NCI-H2227 treated with DMSO at 0.1 percent for 48 hours (cell line): ENCODE results near the gene UNK.

Experiments
- DNase-seq: peaks from one replicate; lab custom pipeline; 2025; lab: John Stamatoyannopoulos, UW

Gene UNK

DNA sequence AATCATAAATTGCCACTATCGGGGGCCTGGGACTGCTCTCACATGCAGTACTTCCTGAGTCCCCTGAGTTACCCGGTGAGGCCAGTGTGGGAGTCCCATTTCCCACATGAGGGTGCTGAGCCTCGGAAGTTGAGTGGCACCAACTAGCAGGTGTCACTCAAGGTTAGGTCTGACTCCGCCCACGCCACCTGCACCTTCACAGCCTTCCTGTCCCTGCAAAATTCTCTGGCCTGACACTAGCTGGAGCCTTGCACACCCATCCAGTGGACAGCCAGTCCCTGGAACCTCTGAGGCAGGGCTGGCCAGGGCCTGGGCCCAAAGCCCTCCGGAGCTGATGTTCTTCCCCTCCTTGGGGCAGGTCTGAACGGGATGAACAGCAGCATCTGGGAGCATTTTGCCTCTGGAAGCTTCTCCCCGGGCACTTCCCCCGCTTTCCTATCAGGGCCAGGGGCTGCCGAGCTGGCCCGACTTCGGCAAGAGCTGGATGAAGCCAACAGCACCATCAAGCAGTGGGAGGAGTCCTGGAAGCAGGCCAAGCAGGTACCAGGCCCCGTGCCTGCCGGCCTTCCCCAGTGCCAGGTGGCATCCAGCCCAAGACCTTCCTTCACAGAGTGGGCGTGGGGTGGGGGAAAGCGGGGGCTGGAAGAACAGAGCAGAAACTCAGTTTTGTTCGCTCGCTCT, 37.7 kb downstream of the UNK start:
- DNase-seq: no peak

DNA sequence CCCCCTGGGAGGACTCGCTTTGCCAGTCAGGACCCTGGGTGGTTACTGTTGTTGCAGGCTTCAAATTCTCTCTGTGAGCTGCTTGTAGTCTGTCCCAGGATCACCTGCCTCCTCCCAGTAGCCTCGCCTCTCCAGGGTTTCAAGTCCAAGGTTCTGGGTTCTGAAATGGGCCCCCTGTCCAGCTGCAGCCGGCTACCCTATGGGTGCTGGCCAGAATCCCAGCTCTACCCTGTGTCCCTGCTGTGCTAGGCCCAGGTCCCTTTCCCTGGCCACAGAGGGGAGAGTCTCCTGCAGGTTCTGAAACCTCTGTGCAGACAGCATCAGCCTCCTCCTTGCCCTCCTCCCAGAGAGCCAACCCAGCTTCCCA, 38.2 kb downstream of the UNK start:
- DNase-seq: no peak

DNA sequence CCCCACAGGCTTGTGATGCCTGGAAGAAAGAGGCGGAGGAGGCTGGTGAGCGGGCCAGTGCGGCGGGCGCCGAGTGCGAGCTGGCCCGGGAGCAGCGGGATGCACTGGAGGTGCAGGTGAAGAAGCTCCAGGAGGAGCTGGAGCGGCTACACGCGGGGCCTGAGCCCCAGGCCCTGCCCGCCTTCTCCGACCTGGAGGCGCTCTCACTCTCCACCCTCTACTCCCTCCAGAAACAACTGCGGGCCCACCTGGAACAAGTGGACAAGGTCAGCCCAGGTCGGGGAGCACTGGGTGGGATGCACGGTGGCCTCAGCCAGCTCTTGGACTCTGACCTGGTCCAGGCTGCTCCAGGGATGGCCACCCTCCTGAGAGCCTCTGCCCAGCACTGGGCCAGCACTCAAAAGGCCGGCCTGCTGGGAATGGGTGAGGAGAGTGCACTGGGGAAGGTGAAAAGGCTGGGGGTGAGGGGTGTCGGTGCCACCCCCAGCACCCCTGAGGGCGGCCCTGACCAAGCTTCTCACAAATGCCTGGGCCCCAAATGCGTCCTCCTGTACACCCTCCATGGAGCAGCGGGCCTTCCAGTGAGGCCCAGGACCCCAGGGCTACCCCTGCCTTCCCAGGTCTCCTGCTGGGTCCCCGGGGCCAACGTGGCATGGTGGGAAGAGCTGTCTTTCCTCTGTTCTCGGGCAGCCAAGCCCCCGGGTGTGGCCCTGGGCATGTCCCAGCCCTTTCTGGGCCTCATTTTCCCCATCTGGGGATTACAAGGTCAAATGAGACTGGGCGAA, 38.8 kb downstream of the UNK start:
- DNase-seq: no peak

DNA sequence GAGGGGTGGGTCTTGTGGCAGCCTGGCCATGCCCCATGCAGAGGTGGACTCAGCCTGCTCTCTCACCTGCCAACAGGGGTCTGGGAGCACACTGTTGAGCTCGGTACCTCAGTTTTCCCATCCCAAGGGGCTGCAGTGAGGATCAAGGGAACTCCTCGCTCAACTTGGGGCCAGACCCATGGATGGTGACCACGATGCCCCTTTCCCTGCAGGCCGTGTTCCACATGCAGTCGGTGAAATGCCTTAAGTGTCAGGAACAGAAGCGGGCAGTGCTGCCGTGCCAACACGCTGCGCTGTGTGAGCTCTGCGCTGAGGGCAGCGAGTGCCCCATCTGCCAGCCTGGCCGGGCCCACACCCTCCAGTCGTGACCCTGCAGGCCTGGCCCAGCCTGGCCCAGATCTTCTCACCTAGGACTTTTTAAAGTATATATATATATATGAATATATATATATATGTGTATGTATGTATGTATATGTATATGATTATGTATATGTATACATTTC, 39.5 kb downstream of the UNK start:
- no peak for DNase-seq

DNA sequence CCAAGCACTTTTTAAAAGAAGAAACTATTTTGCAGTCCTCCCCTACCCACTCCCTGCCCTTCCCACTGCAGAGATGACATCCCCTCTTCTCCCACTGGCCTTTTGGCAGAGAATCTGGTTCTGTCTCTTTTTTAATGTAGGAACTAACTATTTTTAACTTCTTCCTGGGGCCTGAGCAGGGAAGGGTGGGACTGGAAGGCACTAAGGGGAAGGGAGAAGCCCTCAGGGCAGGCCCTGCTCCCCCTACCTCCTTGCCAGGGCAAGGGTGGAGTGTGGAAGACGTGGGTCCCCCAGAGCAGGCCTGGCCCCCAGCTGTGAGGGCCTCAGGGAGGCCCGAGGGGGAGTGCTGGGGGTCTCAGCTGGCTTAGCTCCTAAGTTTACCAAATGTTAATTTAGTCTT, 40.1 kb downstream of the UNK start:
- no peak for DNase-seq

DNA sequence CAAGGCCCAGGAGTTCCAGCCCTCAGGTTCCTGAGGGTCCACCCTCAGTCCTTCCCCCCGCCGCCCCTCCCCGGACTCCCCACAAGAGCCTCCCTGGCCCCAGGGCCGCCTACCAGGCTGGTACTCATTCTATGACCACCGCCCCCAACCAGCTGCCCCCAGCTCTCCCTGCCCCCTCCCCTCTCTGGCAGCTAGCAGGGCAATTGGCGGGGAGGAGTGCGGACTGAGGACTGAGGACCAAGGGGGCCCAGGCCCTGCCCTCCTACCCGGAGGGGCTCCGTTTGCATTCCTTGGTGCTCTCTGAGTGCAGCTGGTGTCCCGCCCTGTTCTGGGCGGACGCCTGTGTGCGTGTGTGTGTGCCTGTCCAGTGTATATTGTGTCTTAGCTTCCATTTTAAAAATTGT, 40.5 kb downstream of the UNK start:
- DNase-seq: no peak

DNA sequence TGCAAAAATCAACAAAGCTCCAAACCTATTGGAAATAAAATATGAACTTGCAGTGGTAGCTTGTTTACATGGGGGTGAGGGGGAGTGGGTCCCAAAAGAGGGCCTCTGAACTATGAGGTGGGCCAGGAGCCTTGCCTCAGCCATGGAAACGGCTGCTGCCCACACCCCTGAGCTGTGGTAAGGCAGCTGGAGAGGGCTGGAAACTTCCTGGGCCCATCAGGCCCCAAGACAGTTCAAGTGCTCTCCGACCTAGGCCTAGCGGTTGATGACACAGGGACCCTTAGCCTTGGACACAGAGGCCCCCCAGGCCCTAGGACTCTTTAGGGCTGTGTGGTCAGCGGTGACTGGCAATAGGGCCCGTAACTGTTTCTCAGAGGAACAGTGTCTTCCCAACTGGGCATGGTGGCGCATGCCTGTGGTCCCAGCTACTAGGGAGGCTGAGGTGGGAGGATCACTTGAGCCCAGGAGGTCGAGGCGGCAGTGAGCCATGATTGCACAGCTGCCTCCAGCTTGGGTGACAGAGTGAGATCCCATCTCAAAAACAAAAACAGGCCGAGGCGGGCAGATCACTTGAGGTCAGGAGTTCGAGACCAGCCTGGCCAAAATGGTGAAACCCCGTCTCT, 41.3 kb downstream of the UNK start:
- DNase-seq: no peak

DNA sequence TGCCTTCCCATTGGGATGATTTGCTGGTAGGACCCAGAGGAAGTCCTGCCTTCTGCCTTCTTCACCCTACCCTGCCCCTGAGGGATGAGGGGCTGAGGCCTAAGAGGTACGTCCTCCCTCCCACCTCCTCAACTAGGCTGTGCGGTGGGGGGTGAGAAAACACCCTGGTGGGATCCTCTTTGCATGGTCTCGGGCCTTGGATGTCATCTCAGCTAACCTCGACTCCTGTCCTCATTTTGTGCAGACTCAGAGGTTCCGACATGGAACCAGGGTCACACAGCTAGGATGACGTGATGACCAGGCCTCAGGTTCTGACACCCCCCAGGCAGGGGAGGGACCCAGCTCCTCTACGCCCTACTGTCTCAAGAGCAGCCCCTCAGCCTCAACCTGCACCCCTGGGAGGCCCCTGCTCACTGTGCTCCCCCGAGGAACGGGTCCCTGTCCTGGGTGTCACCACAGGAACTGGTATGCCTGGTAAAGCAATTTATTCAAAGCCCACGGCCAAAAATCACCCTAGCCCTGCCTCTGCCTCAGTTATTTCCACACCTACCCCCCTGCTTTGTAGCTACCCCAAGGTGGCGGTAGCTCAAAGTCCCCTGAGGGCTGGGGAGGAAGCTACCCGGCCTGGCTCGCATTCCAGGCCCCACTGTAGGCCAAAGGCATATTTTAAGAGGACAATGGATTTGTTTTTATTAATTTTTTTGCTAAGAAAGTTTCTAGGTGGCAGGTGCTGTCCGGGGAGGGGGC, 42.1 kb downstream of the UNK start:
- DNase-seq: no peak

DNA sequence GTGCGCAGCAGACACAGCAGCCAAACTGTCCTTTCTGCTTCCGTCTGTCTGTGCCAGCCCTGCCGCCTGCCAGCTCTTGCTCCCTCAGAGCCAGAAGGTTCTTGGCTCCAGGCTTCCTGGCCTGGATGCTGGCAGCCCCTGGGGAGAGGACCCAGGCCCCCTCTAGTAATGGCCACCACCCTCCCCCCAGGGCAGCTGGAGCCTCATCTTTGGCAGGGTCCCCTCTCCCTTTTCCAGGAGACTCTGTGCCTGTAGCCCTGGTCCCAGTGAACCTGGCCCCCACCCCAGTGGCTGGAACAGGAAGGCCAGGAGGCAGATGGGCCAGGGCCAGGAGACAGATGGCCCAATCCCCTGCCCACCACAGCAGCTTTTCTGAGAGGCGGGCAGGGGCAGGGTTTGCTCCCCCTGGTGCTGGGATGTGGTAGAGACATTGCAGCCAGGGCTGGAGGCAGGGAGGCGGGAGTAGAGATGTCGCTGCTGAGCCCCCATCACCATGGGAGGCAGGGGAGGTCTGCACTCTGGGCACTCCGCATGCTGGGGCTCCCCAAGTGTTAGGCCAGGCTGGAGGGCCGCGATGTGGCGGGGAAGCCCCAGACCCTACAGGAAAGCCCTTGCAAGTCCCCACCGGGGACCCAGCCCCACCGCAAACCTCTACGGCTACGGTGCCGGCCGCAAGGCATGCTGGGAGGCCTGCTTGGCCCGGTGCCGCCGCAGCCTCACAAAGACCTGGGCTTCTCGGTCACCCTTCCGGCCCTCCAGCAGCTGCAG, 42.9 kb downstream of the UNK start:
- peak; percentile 50 for DNase-seq

DNA sequence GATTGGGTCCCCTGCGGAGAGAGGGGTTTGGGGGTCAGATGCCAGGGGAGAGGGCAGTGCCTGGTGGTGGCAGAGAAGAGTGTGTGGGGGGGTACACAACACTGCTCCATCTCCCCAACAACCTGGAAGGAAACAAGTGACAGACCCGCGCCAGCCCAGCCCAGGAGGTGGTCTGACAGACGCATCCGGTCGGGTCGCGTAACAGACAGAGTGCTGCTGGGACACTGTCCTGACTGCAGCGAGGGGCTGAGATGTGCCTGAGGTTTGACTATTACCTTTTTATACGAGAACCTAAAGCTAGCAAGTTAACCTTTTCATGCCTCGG, 43.4 kb downstream of the UNK start:
- no peak for DNase-seq

DNA sequence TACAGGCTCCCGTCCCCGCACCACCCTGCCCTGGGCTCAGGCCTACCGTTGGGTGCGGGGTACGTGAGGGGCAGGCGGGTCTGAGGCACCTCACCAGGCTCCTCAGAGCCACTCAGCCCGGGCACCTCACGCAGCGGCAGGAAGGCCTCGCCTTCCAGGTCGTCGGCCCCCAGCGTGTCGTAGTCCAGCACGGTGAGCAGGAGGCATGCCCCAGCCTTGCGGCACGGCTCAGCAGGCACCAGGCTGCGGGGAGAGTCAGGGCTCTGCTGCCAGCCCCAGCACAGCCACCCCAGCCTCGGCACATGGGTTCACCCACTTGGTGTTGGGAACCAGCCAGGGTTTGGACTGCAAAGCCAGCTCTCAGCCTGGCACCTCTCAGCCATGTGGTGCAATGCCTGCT, 44.1 kb downstream of the UNK start:
- no peak for DNase-seq

DNA sequence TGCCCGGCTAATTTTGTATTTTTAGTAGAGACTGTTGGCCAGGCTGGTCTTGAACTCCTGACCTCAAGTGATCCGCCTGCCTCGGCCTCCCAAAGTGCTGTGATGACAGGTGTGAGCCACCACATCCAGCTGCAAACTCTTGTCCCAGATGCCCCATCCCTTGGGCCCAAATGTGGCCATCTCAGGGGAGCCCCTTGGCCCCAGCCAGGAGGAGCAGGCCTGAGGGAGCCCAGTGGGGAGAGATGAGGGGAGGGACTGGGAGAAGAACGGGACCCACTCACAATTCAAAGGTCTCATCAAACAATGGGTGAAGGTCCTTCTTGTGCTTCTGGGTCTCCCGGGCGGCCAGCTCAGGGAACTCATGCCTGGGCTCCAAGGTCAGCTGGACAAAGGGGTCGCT, 45.1 kb downstream of the UNK start:
- DNase-seq: no peak

DNA sequence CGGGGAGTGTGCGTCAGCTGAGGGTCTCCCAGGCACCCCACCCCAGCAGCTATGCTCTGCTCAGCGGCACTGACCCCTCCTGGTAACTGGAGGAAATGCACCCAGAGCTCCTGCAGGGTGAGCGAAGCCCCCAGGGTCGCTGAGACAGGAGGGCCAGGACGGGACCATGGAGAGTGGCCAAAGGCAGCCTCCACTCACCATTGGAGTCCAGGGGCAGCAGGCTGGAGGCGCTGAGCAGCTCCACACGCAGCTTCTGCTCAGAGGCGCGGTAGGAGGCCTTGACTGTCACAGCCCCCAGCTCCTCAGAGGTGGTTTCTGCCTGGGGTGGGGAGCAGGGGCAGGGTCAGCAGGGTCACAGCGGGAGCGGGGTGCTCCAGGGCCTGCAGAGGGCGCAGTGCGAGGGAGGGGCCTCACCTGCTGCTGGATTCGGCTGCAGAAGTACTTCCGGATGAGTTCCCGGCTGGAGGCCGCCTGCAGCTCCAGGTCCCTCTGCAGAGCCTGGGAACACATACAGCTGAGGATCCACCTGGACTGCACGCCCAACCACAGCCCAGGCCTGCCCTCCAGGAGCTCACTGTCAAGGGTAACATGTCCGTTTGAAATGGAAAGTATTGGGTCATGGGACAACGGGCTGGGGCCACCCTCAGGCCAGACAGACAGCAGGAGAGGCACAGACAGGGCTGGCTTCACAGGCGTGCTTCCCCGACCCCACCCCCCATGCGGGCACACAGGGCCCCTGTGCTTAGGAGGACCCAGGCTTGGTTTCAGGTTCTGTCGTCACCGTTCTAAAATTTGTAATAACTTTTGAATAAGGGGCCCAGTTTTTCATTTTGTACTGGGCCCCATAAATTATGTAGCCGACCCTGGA, 45.8 kb downstream of the UNK start:
- no peak for DNase-seq

DNA sequence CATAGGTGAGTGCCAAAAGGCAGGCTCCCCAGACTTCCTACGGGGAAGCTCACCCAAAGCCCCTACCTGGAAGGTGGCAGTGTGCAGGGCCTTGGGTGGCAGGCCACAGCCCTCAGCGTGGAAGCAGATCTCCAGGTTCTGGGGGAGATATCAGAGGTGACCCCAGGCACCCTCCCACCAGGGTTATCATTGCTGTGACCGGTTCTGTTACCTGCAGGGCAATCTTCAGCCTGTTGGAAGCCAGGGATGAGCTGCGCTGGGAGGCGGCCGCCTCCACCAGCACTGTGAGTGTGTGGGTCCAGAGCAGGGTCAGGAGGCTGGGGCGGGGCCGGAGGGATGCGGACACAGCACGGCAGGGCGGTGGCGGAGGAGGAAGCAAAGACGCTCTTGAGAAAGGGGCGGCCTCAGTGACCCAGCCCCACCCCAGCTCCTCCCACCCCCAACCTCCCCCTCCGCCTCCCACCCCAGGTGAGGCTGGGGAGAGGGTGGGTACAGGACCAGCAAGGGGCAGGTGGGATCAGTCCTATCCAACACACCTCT, 46.5 kb downstream of the UNK start:
- no peak for DNase-seq

DNA sequence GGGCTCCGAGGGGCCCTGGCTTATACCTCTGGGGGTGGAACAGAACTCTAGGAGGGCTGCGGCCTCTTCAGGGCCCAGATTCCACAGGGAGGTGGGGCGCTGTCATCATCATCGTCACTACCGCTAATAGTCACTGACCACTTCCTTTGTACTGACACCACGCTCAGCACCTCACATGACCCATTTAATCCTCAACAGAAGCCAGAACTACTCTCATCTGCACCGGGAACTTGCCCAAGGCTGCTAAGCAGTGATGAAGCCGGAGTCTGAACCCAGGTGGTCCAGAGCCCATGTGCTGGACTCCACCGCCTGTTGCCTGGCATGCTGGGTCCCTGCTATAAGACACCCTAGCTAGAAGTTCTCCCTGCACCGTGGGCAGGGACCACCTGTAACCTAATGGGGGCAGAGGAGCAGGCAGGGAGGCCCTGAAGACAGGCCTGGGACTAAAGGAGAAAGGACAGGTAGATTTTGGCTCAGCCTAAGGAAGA, 47.6 kb downstream of the UNK start:
- no peak for DNase-seq

DNA sequence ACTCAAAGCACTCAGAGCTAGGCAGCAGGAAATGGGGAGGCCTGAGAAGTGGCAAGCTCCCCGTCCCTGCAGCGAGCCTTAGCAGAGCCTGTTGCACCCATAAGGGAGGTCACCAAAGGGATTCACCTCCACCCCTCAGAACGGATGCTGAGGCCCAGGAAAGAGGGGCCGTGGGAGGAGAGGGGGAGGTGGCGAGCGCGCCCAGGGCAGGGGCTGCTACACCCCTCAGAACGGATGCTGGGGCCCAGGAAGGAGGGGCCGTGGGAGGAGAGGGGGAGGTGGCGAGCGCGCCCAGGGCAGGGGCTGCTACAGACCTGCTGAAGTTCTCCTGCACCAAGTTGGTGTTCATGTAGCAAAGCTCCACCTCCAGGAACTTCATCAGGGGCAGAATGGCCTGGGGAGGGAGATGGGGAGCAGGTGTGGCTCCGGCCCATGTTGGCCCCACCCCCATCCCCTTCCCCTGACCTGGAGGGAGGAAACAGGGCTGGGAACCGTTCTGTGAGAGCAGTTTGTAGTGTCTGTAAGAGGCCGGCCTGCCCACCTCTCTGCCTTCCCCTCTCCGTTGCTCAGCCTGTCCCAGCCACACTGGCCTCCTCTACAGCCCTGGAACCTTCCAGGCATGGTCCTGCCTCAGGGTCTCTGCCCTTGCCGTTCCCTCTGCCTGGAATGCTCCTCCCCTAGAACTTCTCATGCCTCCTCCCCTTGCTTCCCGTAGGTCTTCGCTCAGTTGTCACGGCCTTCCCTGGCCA, 48.2 kb downstream of the UNK start:
- DNase-seq: peak; percentile 14

DNA sequence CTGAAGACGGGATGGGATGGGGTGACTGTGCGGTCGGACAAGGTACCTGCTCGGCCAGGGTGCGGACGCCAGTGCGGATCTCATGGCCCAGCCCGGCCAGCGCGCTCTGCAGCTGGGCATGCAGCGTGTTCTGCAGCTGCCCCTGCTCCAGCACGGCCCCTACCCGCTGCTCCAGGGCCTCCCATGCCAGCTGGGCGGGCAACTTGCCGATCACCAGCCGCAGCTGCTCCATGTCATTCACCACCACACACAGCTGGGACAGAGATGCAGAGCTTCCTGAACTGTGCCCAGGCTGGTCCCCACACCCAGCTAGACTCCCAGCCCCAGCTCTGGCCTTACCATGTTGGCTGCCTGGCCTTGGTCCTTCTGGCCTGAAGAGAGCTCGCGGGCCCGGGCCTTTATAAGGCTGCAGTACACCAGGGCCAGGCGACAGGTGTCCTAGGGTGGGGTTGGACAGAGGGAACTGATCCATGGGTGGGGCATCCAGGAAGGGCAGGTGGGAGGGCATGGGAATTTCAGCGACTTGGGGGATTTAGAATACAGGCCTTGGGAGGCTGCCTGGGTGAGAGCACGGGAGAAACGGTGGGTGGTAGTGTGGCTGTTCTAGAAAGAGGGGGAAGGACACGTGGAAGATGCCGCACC, 49.8 kb downstream of the UNK start:
- no peak for DNase-seq

DNA sequence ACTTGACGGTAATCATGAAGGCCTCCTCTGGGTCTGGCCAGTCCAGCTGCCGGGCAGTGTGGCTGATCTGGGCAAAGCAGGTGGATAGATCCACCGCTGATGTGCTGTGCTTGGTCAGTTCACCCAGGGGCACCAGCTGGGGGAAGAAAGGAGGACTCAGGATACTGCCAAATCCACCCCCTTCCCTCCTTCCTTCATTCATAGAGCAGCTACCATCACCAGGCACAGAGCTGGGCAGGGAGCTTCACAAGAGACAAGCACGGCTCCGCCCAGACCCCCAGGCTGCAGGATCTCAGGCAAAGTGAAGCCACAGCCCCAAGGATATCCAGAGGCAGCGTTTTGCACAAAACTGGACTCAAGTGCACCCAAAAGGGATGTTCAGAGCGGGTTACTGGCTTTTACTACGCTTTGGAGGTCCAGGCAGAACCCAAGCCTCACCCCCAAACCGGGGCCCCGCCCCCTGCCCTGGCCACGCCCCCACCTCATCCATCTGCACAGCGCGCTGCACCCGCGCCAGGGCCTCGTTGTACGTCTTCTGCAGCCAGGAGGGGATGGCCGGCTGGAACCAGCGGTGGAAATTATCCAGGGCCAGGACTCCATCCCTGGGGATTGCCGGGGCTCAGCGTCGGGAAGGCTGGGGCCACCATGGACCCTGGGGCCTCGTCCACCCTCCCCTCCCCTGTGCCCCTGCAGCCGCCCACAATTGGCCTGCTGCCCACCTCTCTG, 50.5 kb downstream of the UNK start:
- DNase-seq: no peak

DNA sequence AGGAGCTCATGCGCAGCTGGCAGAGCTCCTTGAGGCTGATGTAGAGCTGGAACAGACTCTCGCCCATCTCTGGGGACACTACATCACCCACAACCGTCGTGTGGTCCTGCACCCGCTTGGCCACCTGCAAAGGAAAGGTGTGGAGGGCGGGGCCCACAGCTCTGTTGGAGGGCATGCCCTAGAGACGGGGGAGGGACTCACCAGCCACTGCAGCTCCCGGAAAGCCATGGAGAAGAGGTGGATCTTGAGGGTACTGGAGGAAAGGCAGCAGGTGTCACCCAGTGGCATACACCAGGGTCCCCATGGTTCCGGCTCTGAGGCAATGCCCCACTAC, 51.0 kb downstream of the UNK start:
- no peak for DNase-seq
